RWPE2 (cell line): ENCODE results near the gene CFAP52.
A peak's percentile ranks its signal among the peaks of the same experiment; 100 is the strongest.
"Not testable (repeated sequence)": the region's sequence is repeated elsewhere in the genome, so short reads cannot be mapped to it uniquely, and the experiment has no call there.

Experiments used
- ATAC-seq: fragments of 200-7000 bp; cut with Tn5 transposase; 3 replicates; pipeline ENCODE4 v1.9.1; 2021; ENCODE audit warnings: low read depth
- DNase-seq: peaks from one replicate; pipeline ENCODE4 v3.0.0-alpha.2; 2020; ENCODE audit warnings: low spot score
- H3K27ac ChIP-seq: fragments of 450-650 bp; 2 replicates; pipeline ENCODE4 v1.5.1; 2017; ENCODE audit warnings: mild to moderate bottlenecking; ENCODE audit not compliant: poor library complexity, severe bottlenecking
- H3K27me3 ChIP-seq: fragments of 250-450 bp; sonication (Bioruptor Pico); 2 replicates; pipeline ENCODE4 v1.5.1; 2021; ENCODE audit warnings: mild to moderate bottlenecking, moderate library complexity; ENCODE audit not compliant: insufficient read depth, poor library complexity, severe bottlenecking
- H3K36me3 ChIP-seq: fragments of 250-450 bp; sonication (Bioruptor Pico); 2 replicates; pipeline ENCODE4 v1.5.1; 2020; ENCODE audit warnings: low read depth, mild to moderate bottlenecking, moderate library complexity
- H3K4me1 ChIP-seq: fragments of 250-450 bp; sonication (Bioruptor Pico); 2 replicates; pipeline ENCODE4 v1.5.1; 2021; ENCODE audit warnings: mild to moderate bottlenecking, moderate library complexity; ENCODE audit not compliant: insufficient read depth, poor library complexity, severe bottlenecking
- H3K4me3 ChIP-seq: fragments of 250-450 bp; sonication (Bioruptor Pico); 2 replicates; pipeline ENCODE4 v1.5.1; 2021; ENCODE audit warnings: mild to moderate bottlenecking, moderate library complexity; ENCODE audit not compliant: severe bottlenecking
- H3K9me3 ChIP-seq: fragments of 250-450 bp; sonication (Bioruptor Pico); 2 replicates; pipeline ENCODE4 v1.5.1; 2021; ENCODE audit warnings: mild to moderate bottlenecking, moderate library complexity; ENCODE audit not compliant: severe bottlenecking
- CTCF ChIP-seq: fragments of 450-650 bp; IDR thresholded peaks from one replicate; pipeline ENCODE4 v1.5.1; 2017; ENCODE audit warnings: mild to moderate bottlenecking, moderate library complexity; ENCODE audit not compliant: poor library complexity, severe bottlenecking

Gene CFAP52

GRCh38 chr17:9554715-9555114 lies 21.7 kb upstream of the CFAP52 start:
- H3K4me1 ChIP-seq, DNase-seq, H3K4me3 ChIP-seq, H3K27ac ChIP-seq, H3K27me3 ChIP-seq, ATAC-seq, H3K36me3 ChIP-seq, H3K9me3 ChIP-seq: not testable (repeated sequence)
- peak; percentile 57 for TF ChIP-seq CTCF

- ATAC-seq (no peak), DNase-seq (no peak)
- no peaks in the 10 kb centered on the region for H3K4me1 ChIP-seq
- H3K27me3 ChIP-seq = no peaks in the 10 kb centered on the region
- TF ChIP-seq CTCF = no peak
- H3K36me3 ChIP-seq = 0 out of 2 replicates have a peak, but pooled peaks cover 9% of the 10 kb centered on the region
- H3K9me3 ChIP-seq = no peaks in the 10 kb centered on the region
- H3K4me3 ChIP-seq = no peak overlapping the region
- H3K27ac ChIP-seq = no peak overlapping the region
Observed at GRCh38 chr17:9557161-9557755, 19.2 kb upstream of the CFAP52 start.

- Histone ChIP-seq H3K27ac (no peak overlapping the region), H3K36me3 (0 out of 2 replicates have a peak, but pooled peaks cover 9% of the 10 kb centered on the region), H3K9me3 (no peaks in the 10 kb centered on the region), H3K4me3 (no peak overlapping the region), H3K27me3 (no peaks in the 10 kb centered on the region), H3K4me1 (no peaks in the 10 kb centered on the region)
- DNase-seq (no peak), ATAC-seq (no peak)
- no peak for TF ChIP-seq CTCF
Observed at GRCh38 chr17:9557857-9558256, 18.6 kb upstream of the CFAP52 start.

- no peaks in the 10 kb centered on the region for H3K9me3 ChIP-seq
- no peak for ATAC-seq
- H3K4me3 ChIP-seq = no peak overlapping the region
- no peak for DNase-seq
- no peak overlapping the region for H3K27ac ChIP-seq
- no peaks in the 10 kb centered on the region for H3K4me1 ChIP-seq
- H3K36me3 ChIP-seq = peaks cover 20% of the 10 kb centered on the region
- TF ChIP-seq CTCF = no peak
- H3K27me3 ChIP-seq = no peaks in the 10 kb centered on the region
Observed at GRCh38 chr17:9564104-9564503, 12.3 kb upstream of the CFAP52 start.

- Histone ChIP-seq H3K9me3 (no peaks in the 10 kb centered on the region), H3K4me1 (no peaks in the 10 kb centered on the region), H3K27ac (no peak overlapping the region), H3K36me3 (peaks cover 20% of the 10 kb centered on the region), H3K4me3 (no peak overlapping the region), H3K27me3 (no peaks in the 10 kb centered on the region)
- TF ChIP-seq CTCF = no peak
- ATAC-seq (no peak), DNase-seq (no peak)
Observed at GRCh38 chr17:9566067-9566466, 10.4 kb upstream of the CFAP52 start.

- ATAC-seq, H3K4me1 ChIP-seq, H3K27me3 ChIP-seq, H3K9me3 ChIP-seq, DNase-seq, H3K4me3 ChIP-seq, H3K27ac ChIP-seq: not testable (repeated sequence)
- H3K36me3 ChIP-seq = peaks cover 20% of the 10 kb centered on the region
Observed at GRCh38 chr17:9566739-9567138, 9.7 kb upstream of the CFAP52 start.
